GM21717 (cell line): ENCODE data around the gene SLC43A3.
"Not testable (repeated sequence)": the region's sequence is repeated elsewhere in the genome, so short reads cannot be mapped to it uniquely, and the experiment has no call there.

Experiments used
- ATAC-seq: cut with Tn5 transposase; IDR thresholded peaks from one replicate; pipeline ENCODE4 v1.9.1; 2021; ENCODE audit warnings: mild to moderate bottlenecking, moderate library complexity; ENCODE audit not compliant: unreplicated experiment

SLC43A3 gene

DNA sequence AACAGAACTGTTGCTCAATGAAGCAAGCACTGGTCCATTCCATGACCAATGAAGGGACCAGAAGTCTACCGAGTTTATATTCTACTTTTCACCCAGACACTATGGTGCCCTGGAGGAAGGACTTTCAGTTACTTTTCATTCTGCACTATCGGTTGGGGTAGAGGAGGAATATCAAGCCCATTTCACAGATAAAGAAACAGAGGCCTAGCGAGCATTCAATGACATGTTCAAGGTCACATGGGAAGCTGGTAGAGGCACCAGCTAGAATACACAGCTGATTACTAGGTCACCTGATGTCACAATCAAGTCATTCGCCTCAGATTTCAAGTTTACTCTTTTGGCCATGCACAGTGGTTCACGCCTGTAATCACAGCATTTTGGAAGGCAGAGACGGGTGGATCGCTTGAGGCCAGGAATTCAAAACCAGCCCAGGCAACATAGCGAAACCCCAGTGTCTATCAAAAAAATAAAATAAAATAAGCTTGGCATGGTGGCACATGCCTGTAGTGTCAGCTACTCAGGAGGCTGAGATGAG lies 18.9 kb downstream of the SLC43A3 start:
- ATAC-seq, result no peak

DNA sequence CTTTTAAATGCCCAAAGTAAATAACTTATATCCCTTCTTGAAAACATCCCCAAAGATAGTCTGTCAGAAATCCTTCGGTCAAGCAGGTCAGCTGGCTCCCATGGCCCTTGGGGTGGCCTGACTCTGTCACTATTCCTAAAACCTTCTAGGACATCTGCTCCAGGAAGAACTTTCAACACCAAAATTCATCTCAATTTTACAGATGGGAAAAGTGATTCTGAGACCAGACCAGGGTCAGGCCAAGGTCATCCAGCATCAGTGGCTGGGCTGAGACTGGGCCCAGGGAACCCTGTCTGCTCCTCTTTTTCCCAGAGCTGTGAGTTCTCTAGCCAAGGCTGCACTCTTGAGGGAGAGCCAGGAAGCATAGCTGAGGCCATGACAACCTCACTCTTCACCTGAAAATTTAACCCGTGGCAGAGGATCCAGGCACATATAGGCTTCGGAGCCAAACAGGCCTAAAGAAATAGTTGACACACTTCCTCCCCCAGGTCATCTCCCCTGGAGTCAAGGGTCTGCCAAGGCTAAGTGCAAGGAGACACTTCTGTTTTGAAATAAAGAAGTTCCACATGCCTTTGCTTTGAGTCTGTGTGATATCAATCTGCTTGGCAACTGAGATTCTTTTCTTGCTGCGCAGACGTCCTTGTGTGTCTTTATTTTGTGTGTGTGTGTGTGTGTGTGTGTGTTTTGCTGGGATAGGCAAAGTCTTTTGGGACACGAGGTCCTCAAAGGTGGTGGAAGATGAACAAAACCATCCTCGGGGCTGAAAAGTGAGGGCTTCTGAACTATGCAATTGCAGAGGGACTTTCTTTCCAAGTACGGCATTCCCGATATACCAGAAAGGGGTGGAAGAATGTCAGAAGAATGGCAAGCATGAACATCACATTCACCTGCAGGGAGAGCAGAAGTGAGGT lies 19.7 kb downstream of the SLC43A3 start:
- ATAC-seq, result no peak

DNA sequence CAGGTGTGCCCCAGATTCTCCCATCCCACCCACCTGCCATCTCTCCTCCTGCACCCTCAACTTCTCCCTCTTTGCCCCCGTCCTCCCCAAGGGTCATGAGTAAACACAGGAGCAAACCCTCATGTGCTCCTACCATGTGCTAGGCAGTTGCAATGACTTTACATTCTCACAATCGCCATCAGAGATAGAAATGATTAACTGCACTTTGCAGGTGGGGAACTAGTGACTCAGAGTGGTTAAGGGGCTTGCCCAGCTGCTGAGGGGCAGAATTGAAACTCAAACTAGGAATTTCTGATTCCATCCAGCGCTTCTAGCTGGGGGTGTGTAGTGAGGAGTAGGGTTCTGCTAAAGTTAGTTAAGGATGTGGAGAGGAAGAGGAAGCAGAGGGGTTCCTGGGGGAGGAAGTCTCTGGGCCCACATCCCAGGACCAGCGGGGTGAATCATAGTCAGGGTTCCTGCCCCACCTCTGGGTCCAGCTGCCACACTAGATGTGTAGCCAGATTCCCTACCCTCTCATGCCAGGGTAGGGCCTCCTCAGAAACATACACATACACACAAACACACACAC lies 20.5 kb downstream of the SLC43A3 start:
- peak; percentile 70 for ATAC-seq

DNA sequence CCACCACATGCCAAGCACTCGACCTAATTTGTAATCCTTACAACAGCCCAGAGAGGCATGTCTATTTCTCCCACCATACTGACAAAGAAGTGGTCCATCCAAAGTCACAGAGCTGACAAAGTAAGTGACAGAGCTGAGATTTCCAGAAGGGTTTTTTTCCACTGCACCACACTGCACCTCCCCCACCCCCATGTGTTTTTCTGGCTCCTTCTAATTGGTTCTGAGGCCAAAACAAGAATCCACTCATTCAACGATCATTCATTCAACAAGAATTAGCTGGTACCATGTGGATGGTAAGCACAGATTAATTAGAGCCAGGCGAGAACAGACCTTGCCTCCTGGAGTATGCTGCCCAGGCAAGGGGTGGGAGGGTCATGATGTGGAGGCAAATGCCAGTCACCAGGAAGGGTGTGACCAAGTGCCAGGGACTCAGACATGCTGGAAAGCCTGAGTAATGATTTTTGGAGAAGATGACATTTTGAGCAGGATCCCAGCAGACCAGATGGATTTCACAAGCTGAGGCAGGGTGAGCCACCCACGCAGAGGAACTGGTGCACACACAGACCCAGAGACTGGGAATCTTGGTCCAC lies 21.6 kb downstream of the SLC43A3 start:
- ATAC-seq, result no peak

DNA sequence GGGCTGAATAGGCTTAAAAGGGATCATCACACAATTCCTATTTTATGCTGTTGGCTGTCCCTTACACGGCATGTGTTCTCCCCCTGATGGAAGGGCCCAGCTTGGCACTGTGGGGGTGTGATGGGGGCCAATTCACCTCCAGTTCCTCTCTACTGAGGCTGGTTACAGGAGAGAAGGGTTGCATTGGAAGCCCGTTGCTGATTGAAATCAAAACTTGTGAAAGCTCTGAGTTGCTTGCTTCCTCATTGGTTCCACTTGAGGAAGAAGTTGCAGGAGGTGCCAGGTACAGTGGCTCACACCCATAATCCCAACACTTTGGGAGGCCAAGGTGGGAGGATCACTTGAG lies 23.1 kb downstream of the SLC43A3 start:
- ATAC-seq, result peak; percentile 39

DNA sequence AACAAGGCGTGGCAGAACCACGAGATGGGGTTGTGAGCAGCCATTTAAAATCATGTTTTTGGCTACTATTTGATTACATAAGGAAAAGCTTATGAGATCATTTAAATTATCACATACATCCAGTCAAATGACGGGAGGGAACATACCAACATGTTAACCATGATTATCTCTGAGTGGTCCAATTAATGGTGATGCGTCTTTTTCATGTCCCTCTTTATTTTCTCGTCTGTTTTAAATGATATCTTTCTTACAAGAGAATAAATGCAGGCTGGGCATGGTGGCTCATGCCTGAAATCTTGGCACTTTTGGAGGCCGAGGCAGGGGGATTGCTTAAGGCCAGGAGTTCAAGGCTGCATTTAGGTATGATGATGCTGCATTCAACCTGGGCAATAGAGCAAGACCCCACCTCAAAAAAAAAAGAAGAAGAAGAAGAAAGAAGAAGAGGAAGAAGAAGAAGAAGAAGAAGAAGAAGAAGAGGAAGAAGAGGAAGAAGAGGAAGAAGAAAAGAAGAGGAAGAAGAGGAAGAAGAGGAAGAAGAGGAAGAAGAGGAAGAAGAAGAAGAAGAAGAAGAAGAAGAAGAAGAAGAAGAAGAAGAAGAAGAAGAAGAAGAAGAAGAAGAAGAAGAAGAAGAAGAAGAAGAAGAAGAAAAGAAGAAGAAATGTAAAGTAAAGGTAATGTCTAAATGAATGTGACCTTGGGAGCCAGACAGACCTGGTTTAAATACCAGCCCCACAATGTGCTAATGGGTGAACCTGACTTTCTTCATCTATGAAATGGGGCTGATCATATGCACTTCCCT lies 23.7 kb downstream of the SLC43A3 start:
- not testable (repeated sequence) for ATAC-seq

DNA sequence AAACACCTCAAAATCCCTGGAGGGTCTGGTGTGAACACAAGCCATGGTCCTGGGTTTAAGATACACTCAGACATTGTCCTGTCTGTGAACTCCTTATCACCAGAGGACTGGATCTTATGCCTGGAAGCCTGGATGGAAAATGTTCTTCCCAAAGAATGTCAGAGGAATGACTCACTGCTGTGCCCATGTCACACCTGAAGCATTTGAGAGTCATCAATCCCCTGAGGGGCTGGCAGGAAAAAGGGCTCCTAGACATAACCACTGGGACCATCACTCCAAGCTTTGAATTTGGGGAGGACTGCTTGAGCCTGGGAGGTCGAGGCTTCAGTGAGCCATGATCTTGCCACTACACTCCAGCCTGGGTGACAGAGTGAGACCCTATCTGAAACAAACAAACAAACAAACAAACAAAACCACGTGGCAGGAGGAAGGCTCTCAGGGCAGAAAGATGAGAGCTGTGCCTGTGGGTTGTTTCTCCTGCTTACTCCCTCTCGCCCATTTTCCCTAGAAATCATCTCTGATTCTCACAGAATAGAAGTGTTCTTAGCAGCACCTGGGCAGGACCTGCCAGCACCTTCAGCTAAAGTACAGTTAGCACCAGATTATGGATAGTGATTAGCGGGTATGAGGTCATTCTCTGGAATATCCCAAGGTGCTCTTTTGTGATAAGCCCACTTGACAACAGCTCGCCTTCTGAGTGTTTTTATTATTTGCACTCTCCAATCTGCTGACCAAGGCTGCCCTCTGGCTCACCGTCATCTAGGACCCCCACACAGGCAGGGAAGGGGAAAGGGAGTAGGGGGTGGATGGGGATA lies 24.5 kb downstream of the SLC43A3 start:
- no peak for ATAC-seq

DNA sequence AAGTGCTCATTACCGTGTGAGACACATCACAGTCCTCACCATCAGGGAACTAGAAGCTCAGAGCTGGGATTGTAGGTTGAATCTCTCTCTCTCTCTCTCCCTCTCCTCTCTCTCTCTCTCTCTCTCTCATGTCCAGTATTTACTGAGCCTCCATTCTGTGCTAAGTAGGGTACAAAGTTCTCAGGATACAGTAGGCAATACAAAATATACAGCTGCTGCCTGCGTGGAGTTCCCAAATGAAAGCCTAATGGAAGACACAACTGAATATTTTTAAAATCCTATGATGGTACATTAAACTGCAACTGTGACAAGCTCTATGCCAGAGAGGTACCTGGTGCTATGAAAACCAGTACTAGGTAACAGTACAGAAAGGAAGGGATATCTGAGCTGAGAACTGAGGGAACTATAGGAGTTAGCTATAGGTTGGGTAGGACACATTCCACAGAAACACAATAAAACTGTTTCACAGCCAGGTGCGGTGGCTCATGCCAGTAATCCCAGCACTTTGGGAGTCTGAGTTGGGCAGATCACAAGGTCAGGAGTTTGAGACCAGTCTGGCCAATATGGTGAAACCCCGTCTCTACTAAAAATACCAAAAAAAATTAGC lies 26.8 kb downstream of the SLC43A3 start:
- no peak for ATAC-seq

DNA sequence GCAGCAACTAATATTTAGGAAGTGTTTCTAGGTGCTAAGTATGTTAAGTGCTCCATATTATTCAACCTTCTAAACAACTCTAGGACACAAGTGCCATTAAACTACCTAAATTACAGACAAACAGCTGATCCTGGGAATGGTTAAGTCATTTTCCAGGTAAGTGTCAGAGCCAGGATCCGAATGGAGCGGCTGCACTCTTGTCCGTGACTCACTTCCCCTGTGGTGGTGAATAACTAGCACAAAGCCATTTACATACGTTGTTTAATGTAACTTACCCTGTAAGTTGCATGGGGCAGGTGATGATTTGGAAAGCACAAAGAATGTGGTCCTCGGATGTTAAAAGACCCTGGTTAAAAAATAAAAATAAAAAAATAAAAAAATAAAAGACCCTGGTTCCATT lies 27.7 kb downstream of the SLC43A3 start:
- ATAC-seq, result no peak

DNA sequence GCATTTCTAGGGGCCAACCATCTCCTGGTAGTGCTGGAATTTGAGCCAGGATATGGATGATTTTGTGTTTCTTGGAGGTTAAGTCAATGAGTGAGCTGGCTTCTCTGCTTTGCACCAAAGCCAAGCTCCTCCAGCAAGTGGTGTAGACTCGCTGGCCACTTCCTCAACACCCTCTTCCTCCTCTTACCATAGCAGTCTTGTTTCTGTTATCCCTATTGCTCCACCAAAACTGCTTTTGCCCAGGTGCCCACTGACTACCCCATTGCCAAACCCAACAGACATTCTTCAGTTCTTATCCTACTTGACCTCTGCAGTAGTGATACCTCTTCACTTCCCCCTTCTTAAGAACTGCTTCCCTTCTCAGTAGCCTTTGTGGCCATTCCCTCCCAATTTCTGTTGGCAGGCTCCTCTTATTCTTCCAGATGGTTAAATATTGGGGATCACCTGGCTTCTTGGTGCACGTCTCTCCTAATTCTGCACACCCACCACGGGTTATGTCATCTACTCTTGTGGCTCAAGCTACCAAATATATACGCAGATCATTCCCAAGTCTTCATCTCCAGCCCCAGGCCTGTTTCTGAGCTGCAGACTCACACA lies 29.4 kb downstream of the SLC43A3 start:
- ATAC-seq, result no peak

DNA sequence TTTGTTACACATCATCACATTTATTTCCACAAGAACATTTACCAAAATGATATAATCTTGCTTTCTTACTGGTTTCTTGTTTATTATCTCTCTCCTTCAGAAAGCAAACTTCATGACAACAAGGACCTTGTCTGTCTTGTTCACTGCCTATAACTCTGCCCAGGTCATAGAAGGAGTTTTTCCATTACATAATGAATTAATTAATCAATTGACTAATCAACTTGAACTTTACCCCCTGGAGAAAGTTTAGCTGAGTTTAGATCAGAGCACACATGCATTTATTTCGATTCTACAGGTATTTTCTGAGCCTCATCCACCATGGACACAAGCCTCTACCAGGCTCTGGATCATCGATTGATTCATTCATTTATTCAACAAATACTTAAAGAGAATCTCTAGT lies 30.2 kb downstream of the SLC43A3 start:
- ATAC-seq, result no peak

DNA sequence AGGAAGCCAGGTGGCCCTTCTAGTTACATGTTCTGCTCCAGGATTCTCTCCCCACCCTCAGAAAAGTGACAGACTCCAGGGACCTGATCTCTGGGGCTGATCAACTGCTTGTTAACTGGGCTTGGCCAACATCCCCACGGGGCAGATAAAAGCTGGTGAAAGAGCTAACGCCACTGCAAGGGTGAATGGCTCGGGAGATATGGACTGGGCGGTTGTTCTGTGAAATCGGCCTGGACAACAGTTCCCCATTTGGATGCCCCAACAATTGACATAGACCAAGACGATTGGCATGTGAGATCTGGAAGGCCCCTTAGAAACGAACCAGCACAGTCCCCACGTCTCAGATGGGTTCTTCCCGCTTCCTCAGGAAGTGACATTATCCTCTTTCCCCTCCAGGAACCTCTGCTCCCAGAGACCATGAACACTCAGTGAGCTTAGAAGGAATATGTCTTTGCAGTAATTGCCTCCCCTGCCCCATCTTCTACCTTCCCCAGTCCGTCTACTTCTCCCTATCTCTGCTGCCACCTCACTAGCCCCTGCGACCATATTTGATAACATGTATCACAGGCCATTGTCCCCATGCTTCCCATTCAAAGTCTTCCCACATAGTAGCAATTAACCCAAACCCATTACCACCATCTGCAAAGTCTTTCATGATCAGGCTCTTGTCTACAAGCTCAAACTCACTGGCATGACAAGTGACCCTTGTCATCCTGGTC lies 30.9 kb downstream of the SLC43A3 start:
- no peak for ATAC-seq

DNA sequence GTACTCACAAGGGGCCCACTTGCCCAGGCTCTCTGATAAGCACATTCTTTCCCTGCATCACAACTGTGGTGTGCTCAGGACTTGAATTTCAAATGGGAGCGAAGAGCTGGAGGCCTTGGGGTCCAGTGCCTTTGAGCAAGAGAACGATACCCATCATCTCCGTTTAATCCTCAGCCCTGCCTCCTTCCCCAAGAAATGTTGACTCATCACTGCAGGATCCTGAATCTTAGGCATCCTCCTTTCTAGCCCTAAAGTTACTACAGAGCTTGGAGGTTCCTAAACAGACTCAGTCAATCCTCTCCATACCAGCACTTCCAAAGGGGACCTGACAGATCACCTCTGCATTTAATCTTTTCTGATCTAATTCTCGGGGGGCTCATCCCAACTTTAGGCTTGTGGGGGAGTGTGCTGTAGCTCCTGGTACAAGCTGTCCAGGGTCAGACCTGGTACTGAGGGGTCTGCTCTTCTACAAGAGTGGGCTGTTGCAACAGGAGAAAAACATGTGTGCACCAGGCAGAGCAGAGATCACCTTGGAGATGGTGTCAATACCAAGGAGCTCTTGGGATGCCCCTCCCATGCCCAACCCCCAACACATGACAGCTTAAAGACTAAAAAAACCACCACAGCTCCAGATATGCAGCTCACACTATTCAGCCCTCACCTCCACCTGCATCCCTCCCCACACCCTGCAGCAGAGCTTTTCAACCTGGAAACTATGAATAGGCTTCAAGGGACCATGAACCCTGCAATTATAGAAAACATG lies 32.5 kb downstream of the SLC43A3 start:
- ATAC-seq, result no peak

DNA sequence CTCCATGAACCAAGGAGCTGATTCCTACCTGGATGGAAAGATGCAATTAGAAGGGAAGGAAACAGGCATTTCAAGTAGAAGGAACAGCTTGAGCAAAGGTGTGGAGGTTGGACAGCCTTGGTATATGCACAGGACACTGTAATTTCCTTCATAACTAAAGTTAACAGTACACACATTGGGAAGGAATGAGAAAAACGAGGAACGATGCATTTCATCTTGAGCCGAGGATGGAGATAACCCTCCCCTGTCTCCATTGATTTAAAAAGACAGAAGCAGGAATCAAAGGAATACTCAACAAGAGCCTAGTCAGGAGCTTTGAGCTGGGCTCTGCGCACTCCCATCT lies 34.2 kb downstream of the SLC43A3 start:
- ATAC-seq, result no peak

DNA sequence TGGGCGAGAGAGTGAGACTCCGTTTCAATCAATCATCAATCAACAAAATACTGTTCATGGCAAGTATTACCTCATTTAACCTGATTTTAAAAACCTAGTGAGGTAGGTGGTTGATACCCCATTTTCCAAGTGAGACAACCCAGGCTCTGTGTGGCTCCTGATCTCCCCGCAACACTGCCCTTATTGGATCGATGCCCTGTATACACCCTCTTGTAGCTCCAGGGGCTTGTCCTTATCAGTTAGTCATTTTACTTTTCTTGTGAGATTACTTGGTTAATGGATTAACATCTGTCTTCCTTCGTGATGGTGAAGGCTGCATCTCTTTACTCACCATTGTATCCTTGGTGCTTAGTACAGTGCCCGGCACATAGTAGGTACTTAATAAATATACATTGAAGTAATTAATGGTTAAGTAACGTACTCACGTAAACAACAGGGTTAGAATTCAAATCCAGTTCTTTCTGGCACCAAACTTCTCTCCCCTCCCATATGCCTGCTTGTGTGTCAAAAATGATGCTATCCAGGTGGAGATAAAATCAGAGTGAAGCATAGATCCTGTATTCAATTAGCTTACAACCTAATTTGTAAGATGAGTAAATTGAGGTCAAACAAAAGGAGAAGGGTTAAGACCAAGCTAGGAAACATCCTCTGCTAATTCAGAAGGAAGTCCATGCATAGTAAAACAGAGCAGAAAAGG lies 34.7 kb downstream of the SLC43A3 start:
- no peak for ATAC-seq

DNA sequence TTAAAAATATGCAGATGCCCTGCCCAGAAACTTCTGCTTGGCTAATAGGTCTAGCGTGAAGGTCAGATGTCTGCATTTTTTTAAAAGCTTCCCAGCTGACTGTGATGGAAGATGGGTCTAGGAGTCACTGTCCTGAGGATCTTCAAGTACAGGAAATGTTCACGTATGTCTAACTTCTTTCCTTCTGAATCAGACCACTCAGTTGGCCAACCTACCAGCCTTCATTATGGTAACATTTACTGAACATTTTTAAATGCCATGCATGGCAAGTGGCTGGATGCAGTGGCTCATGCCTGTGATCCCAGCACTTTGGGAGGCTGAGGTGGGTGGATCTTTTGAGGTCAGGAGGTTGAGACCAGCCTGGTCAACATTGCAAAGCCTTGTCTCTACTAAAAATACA lies 35.4 kb downstream of the SLC43A3 start:
- no peak for ATAC-seq

DNA sequence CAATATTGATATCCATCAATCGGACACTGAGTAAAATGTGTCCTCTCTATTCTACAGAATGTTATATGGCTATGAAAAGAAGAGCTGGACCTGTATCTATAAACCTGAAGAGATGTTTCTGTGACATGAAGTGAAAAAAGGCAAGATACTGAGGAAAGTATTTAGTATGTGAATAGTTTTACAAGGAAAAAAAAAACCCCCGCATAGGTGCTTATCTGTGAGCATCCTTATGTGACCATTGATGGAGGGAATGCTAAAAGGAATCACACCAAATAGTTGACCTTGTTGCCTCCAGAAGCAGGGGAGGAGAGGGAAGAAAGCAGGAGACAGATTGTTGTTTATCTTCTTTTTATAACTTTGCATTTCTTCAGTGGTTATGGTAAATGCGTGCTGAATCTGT lies 35.8 kb downstream of the SLC43A3 start:
- no peak for ATAC-seq

DNA sequence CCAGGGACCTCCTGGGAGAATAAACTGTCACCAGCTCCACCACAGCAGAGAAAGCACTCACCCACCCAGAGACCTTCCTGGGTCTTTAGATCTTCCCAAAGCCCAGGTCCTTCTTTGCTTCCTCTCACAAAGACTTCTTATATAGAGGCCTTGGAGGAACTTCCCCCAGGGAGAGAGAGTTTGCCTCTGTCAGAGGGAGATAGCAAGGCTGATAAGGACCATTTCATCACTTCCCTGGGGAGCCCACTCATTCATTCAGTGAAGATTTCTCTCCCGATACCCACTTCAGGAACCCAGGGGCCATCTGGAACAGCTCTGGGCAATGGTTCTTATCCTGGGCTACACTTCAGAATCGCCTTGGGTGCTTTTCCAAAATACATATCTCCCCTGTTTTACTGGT lies 36.4 kb downstream of the SLC43A3 start, which contains the start of gene PRG2:
Gene PRG2, minus strand, starts transcription at position 116 of the 400 bp plus-strand sequence. CDS start 706 bp downstream, outside the sequence.
- no peak for ATAC-seq
